PC-9 (cell line): ENCODE results near the gene APIP.

Experiments used
- EZH2 ChIP-seq: fragments of 200-600 bp; sonication (generic); IDR thresholded peaks from 2 replicates; pipeline ENCODE4 v1.8.0; 2017; ENCODE audit warnings: antibody characterized with exemption, low read depth
- TF ChIP-seq, protein P1 (sequence below): fragments of 200-600 bp; sonication (generic); conservative IDR thresholded peaks from 2 replicates; pipeline ENCODE4 v1.6.1; 2017; ENCODE audit warnings: mixed run types, antibody characterized with exemption, mild to moderate bottlenecking, moderate library complexity

DNA sequence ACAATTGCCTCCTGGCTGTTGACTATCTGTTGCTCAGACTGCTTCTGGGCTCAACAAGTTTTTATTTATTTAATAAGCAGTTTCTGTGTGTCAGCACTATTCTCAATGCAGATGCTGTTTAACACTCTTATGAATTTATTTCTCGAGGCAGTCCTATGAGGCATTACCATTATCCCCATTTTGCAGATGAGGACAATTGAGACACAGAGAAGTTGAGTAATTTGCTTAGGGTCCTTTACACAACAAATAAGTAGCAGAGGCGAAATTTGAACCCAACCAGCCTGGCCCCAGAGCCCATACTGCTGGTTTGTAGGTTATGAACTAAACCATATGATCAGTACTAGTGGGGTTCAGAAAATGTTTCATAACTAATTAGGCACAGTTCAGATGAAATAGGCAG is 58.7 kb downstream of the APIP start:
- TF ChIP-seq, protein P1, sequence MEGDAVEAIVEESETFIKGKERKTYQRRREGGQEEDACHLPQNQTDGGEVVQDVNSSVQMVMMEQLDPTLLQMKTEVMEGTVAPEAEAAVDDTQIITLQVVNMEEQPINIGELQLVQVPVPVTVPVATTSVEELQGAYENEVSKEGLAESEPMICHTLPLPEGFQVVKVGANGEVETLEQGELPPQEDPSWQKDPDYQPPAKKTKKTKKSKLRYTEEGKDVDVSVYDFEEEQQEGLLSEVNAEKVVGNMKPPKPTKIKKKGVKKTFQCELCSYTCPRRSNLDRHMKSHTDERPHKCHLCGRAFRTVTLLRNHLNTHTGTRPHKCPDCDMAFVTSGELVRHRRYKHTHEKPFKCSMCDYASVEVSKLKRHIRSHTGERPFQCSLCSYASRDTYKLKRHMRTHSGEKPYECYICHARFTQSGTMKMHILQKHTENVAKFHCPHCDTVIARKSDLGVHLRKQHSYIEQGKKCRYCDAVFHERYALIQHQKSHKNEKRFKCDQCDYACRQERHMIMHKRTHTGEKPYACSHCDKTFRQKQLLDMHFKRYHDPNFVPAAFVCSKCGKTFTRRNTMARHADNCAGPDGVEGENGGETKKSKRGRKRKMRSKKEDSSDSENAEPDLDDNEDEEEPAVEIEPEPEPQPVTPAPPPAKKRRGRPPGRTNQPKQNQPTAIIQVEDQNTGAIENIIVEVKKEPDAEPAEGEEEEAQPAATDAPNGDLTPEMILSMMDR, result no peak
- no peak for TF ChIP-seq EZH2
